Kidney capillary endothelial cell (primary cell): ENCODE measurements around the gene FCRL1.
A peak's percentile ranks its signal among the peaks of the same experiment; 100 is the strongest.

Experiments used
- DNase-seq: peaks from one replicate; pipeline ENCODE4 v3.0.0-alpha.2; 2018; ENCODE audit warnings: low spot score

FCRL1 gene, protein sequence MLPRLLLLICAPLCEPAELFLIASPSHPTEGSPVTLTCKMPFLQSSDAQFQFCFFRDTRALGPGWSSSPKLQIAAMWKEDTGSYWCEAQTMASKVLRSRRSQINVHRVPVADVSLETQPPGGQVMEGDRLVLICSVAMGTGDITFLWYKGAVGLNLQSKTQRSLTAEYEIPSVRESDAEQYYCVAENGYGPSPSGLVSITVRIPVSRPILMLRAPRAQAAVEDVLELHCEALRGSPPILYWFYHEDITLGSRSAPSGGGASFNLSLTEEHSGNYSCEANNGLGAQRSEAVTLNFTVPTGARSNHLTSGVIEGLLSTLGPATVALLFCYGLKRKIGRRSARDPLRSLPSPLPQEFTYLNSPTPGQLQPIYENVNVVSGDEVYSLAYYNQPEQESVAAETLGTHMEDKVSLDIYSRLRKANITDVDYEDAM

DNA sequence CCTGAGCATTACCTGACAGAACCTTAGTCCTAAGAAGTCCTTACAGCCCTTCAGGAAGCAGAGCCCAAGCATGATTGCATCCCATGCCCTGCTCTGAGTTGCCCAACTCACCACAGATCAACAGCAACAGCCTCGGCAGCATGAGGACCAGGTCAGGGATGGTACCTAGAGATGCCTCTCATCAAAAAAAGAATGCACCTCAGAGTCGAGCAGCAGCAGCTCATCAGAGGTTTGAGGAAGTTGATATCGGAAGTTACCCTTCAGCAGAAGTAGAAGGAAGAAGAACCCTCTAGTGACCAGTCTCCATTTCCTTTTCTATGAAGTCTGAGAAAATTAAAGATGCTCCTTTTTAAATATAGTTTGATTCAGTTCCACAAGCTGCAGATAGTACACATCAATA, at the start of gene FCRL1:
Gene FCRL1, minus strand, starts transcription at position 225 of the 400 bp plus-strand sequence. Its CDS starts 83 bp downstream, at position 142.
- no peak for DNase-seq

DNA sequence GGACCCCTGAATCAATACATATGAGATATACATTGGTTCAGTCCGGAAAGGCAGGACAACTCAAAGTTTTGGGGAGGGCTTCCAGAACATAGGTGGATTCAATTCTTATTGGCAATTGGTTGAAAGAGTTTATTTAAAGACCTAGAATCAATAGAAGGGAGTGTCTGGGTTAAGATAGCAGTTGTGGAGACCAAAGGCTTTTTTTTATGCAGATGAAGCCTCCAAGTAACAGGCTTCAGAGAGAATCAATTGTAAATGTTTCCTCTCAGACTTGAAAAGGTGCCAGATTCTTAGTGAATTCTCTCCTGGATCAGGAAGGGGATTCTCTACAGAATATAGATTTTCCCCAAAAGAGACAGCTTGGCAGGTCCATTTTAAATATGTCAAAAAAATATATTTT, 48.7 kb upstream of the FCRL1 start:
- no peak for DNase-seq

DNA sequence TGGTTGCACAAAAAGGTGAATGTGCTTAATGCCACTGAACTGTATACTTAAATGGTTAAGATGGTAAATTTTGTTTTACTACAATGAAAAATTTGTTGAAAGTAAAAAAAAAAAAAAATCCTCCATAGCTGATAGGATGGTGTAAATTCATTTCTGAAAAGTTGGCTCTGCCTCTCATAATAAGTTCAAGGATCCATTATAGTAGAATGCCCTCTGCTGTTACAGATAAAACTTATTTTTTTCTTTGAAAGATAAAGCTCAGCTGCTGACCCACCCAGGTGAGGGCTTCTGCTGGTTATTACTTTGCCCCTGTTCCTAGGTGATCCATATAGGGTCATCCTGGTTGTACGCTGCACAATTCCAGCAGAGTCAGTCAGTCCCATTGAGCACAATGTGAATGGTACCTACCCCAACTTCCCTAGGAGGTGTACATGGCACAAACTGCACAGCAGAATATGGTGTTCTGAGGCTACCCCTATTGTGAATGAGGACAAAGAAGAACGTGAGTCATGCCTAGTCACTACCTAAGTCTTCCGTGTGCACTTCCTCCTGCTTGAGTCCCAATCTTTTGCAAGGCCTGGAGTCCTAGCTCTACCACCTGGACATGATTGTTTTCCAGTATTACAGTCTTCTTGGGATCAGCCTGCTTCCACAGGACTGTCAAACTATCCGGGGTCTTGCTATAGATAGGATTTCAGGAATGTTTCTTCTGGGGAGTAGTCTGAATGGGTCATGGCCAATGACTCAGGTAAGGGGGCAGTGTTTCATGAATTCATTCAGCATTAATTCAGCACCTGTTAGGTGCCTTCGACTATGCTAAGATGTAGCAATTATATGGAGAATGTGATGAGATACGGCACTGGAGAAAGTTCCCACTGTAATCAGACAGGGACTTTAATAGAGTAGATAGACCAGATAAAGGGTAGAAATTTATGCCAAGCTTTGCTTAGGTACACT, 42.5 kb upstream of the FCRL1 start:
- DNase-seq, result peak; percentile 37

DNA sequence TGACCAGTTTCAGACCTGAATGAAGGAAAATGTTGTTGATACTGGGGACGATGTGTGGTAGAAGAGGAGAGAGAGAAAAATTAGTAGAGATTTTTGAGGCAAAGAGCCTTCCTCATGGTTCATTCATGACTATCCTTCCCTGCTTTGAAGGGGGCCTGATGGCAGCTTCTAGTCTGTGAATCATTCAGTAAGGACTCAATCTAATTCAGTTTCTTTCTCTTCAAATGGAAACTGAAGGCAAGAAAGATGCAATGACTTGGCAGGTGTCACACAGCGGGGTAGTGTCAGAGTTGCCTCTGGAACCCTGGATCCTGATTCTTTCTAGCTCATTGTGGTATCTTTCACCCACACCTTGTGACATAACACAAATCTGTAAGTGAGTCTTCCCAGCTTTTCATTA, 36.6 kb upstream of the FCRL1 start:
- DNase-seq, result no peak

DNA sequence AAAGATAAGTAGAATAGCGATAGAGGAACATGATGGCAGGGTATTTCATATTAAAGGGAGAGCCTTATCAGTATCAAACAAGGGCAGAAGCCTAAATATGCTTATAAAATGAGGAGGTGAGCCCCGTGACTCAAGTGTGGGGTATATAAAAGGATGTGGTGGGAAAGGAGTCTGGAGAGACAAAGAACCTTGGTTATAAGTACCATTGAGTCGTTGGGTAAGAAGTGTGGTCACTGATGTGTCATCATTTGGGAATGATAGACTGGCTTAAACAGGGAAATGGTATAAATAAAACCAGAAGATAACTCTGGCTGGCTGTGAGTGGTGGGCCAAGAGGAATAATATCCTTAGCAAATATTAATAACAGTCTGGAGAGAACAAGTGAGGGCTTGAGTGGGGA, 32.6 kb upstream of the FCRL1 start:
- DNase-seq, result no peak

DNA sequence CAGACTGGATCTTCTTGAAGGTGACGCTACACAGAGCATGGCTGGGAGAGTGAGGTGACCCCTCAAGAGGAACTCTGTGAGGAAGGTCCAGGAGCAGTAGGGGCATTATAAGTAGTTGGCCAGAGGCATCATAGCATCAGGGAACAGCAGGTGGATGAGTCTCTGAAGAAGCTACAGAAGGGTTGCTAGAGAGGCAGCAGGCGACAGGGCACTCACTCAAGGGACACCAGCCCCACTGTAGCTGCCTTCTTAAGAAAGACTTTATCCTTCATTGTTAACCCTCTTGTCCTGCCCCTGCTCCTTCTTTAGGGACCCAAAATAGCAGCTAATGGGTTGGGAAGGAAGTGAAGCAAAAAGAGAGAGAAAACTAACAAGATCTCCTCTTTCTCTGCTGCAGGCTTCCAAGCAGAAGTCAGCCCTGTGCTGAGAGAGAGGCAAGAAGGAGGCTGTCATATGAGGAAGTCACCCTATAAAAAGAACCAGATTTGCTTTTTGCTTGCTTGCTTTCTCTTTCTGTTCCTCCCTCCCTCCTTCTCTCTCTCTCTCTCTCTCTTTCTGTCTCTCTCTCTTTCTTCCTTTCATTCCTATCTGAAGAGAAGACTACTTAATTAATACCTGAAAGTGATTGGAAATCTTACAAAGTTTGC, 29.4 kb upstream of the FCRL1 start:
- DNase-seq, result no peak

DNA sequence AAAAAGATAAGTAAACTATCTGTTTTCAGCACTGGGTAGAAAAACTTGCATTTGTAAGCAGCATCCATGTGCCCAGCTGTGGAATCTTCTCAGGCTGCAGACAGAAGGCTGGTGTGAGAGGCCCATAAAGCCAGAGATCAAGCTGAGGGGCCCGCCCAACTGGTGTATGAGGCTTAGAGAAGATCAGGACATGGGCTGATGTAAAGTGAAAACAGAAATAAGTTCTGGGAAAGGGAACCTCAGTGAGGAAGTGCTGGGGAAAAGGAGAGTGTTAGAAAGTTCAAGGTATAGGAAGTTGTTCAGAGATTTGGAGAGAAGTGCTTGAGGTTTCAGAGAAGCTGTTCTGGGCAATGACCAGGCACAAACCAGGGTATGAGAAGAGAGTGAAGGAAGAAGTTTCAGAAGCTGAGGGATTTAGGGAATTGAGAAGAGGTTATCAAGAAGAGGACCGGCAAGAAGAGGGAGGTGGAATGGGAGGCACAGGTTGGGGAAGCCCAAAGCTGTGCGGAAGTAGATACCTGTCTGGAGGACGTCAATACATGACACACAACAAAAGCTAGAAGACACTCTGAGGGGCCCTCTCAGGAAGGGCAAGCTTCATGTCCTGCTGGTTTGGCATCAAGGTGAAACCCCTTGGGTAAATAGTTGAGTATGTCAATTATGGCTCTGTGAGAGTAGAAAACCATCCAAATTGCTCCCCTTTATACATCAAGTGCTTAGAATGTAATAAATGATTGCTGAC, 24.3 kb upstream of the FCRL1 start:
- DNase-seq, result no peak

DNA sequence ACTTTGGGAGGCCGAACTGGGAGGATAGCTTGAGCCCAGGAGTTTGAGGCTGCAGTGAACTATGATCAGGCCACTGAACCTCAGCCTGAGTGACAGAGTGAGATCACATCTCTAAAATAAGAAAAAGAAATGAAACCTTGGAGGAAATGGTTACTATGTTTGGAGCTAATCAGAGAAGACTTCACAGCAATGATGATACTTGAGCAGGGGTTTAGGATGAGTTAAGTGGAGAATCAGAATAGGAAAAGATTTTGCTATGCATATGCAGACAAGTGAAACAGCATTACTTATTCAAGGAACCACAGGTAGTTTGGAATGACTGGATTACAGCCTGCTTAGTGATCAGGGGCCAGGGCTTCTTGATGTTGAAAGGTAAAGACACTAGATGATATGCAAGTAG, 23.0 kb upstream of the FCRL1 start:
- DNase-seq, result no peak

DNA sequence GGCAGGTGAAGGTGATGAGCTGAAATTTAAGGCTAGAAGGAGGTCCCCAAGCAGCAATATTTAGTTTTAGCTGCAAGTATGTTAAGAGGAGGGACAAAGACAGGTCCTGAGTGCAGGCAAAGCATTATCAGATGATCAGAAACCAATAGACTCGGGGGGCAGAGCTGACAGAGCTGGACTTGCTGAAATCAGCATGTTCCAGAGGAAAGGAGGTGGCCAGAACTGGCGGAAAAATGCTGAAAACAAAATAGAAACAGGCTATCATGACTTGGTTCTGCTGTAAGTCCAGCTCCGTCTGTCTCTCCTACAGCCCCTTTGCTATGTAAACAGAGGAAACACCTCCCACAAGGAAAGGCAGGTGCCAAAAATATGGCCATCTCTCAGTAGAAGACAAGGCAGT, 21.8 kb upstream of the FCRL1 start, which contains the start of gene CD5L:
Gene CD5L, minus strand, starts transcription at position 101 of the 400 bp plus-strand sequence. CDS start 107 bp downstream, outside the sequence.
- no peak for DNase-seq

DNA sequence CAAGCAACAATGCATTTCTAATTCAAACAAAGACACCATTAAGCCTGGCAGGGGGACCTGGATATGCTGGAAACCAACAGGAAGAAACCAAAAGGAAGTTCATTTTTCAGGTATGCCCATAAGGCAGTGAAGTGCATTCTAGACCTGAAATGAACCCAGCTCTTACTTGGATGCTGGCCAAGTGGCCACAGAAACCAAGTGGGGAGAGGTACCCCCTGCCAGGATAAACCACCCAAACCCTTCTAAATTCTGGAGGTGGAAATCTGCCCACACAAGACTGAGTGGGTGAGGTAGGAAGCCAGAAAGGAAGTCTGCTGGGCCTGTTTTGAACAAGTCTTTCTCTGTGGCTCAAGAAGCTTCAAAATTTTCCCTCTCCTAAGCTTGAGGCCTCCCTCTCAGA, 19.0 kb upstream of the FCRL1 start:
- DNase-seq, result no peak

DNA sequence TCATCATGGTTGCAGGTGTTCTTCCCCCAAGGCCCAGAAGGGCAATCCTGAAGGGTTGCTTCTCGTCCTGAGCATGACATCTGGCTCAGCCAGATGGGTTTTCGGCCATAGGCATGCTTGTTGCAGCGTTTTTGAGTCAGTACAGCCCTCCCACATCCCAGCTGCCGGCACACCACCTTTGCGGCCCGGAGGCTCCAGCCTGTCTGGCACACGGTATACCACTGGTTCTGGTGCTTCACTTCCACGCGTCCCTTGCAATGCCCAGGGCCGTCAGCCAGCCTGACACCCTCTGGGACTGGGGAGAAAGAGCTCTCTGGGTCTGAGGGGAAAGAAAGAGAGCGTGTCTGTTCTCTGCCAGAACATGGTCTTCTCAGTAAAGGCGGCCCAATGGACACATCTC, 14.5 kb upstream of the FCRL1 start:
- DNase-seq, result no peak

DNA sequence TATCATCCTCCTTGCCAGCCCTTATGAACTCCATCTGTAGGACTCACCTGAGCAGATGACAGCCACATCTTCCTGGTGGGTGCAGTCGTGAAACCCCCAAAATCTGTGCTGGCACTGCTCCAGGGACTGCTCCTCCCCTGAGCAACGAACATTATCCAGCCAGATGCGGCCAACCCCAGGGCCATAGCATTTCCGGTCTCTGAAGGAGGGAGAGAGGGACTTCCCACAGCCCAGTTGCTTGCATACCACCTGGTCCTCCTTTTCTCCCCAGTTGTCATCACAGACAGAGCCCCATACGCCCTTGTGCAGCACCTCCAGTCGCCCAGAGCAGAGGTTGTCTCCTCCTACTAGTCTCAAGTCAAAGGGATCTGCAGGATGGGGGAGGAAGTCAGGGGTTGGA, 13.2 kb upstream of the FCRL1 start:
- DNase-seq, result no peak

DNA sequence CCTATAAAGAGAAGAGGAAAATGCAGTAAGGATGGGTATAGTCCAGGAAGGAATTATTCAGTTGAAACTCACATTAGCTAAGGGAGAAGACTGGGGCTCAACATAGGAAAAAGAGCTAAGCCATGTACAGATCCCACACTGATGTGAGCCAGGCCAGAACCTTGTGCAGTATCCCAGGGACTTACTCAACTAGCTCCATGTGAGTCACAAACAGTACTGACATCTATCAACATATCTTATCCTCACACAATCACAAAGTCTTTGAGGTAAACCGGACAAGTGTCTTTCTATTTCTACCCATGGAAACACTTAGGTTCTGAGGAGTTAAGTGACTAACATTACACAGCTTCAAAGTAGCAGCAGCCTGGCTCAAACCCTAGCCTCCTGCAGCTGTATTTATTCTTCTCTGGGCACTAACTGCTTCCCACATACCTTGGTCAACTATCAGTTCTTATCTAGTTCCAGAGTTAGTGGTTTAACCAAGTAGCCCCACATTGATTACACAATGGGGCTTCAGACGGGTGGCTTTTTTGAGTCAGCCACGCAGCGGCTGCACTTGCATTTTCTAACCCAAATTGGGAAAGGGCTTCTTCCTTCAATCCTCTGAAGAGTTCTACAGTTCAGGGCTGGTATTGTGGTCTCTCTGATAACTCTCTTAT, 12.2 kb upstream of the FCRL1 start:
- no peak for DNase-seq

DNA sequence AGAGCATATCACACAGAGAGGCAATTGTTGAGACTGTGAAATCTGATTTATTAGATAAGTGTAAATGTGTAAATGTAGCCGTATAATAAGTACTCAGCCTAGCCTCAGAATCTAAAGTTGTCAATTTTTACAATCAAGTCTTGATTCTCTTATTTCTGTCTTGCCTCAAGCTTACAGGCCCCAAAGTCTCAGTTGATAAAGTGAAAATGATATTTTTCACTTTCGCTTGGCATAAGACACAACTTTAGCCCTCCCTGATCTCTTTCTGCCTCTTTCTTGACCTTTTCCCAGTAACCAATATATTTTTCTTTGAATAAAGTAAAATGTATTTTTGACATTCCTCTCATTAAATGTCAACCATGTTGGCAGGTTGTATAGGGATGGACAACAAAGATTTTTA, 11.0 kb upstream of the FCRL1 start:
- no peak for DNase-seq

DNA sequence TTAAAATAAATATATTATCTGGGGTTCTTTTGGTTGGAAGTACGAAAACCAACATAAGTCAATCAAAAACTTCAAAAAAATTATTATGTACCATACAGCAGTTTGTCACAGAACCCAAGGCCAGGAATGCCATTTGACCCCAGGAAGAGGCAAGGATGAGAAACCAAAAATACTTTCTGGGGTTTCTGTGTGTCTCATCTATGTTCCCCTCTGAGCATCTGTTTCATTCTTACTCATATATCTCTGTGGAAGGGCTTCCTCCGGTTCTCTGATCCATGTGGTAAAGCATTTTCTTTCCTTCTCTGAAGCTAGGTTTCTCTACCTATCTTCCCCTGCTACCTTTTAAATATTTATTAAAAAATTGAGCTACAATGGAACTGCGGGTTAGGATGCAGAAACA, 9.8 kb upstream of the FCRL1 start:
- no peak for DNase-seq

DNA sequence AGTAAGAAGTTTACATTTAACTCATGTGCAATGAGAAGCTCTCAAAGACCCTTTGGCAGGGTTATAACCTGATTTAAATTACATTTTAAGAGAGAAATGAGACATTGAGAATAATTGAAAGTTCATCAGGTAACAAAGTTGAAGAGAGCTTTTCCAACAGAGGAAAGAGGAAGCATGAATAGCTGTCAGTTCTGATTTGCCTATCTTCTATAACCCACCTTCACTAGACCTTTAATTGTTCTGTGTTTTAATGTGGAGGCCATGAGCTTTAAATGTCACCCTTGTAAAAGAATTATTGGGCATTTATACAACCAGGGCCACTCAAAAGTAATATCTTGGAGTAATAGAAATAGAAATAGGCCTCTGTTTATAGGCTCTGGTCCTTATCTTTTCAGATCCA, 9.3 kb upstream of the FCRL1 start:
- no peak for DNase-seq

DNA sequence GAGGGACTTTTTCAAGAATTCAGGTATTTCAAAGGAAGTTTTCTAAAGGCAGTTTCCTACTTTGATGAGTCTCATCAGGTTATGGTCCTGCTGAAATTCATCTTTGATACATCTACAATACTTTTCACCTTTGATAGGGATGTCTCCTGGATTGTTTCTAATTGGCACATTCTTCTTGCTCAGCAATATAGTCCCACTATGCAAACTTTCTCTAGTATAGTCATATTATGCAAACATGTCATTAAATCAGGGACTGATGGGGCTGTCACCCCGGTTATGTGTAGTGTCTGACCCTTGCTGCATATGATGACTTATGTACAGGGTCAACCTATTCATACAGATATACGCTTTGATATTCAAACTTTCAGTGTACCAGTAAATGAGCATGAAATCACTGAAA, 379 bp upstream of the FCRL1 start:
- no peak for DNase-seq

DNA sequence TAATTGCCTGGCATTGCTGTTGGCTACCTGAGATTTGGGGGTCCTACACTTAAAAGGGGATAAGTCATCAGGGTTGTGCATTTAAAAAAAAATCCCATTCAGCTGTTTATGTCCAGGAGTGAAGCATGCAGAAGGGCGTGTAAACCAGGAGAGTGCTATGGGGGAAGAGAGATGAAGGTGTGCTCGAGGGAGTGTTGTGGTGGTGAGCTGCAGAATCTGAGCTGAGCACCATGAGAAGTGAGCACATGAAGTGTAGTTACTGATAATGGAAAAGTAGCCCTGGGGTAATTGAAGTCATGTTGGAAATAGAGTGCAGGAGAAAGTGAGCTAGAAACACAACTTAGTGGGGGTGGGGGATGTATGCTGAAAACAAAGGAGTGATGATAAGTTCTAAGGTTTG, 705 bp downstream of the FCRL1 start:
- no peak for DNase-seq

DNA sequence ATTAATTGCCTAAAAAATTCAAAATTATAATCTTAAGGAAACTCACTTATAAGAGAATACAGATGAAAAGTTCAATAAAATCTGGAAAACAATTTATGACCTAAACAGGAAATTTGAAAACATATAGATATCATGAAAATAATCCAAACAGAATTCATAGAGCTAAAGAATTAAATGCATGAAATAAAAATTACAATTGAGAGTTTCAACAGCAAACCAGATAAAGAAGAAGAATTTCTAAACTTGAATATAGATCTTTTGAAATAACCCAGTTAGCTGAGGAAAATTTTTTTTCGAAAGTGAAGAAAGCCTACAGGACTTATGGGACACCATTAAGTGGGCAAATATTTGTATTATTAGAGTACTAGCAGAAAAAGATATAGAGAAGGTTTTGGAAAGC, 6.7 kb downstream of the FCRL1 start:
- no peak for DNase-seq

DNA sequence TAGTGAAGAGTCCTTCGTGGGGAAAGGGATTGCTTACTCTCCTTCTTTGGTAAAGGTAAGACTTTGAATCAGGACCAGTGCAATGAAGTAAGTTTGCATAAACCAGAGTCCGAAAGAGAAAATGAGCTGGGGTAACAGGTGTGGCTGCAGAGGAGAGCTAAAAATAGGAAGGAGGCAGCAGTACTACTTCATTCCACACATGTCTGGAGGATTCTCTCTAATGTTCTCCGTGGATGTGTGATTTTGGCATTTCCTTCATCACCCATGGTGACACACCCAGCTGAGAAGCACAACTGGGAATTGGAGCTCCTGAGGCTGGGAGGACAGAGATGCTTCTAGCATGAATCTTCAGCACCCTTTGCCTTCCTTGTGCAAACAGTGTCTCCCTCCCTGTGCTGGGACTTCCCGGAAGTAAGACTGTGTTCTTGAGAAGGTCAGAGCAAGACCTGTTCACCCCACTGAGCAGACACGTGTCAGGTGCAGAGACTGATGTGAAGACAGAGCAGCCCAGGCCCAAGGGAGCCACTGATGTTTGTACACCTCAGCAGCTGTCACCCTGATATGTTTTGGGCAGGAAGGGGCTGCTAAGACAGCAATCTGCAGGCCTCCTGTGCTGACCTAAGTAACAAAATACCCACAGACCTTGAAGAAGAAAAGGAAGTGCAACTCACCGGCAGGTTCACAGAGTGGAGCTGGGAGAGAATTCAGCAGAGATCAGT, 13.3 kb downstream of the FCRL1 start:
- DNase-seq, result no peak

DNA sequence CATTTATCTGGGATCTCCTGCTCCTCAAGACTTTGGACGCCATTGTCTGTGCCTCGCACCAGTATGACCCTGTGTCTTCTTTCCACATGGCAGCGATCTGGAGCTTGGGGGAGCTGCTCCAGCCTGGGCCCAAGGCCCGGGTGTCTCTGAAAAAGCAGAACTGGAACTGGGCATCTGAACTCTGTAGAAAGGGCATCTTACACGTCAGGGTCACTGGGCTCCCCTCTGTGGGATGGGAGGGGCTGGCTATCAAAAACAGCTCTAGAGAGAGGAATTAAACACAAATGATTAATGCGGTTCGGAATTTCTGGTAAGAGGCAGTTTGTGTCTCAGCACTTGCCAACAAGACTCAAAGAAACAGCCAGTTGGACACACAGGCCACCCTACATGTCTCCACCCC, 16.1 kb downstream of the FCRL1 start:
- no peak for DNase-seq
